NCI-H1436 (cell line): Measurements from ENCODE around the gene COL23A1.

Experiments
- DNase-seq: peaks from one replicate; lab custom pipeline; 2025; lab: John Stamatoyannopoulos, UW

COL23A1 gene

DNA sequence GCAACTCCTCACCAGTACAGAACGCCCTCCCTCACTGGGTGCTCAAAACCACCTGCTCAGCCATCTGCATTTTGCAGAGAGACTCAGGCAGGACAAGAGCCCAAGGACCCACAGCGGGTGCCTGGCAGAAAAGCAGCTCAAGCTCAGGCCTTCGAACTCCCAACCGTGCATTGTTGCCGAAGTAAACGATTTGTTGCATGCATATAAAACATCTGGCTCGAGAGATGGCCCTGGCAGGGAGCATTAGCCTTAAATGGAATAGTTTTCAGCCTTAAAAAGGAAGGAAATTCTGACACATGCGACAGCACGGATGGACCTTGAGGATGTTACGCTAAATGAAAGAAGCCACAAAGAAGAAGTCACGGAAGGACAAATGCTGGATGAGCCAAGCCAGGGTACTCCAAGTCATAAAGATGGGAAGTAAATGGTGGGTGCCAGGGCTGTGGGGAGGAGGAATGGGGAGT, 197.2 kb downstream of the COL23A1 start:
- no peak for DNase-seq

GRCh38 chr5:178392386-178392785, 197.8 kb downstream of the COL23A1 start:
- DNase-seq: no peak

- DNase-seq: no peak
Observed at GRCh38 chr5:178391480-178391879, 198.7 kb downstream of the COL23A1 start.

GRCh38 chr5:178389796-178390195, 200.4 kb downstream of the COL23A1 start:
- DNase-seq: no peak

GRCh38 chr5:178389026-178389729, 201.0 kb downstream of the COL23A1 start:
- DNase-seq: no peak

- no peak for DNase-seq
Observed at GRCh38 chr5:178388386-178389025, 201.7 kb downstream of the COL23A1 start.

GRCh38 chr5:178387856-178388190, 202.4 kb downstream of the COL23A1 start:
- DNase-seq: no peak

GRCh38 chr5:178387061-178387855, 202.9 kb downstream of the COL23A1 start:
- no peak for DNase-seq

GRCh38 chr5:178386336-178386931, 203.8 kb downstream of the COL23A1 start:
- no peak for DNase-seq

DNA sequence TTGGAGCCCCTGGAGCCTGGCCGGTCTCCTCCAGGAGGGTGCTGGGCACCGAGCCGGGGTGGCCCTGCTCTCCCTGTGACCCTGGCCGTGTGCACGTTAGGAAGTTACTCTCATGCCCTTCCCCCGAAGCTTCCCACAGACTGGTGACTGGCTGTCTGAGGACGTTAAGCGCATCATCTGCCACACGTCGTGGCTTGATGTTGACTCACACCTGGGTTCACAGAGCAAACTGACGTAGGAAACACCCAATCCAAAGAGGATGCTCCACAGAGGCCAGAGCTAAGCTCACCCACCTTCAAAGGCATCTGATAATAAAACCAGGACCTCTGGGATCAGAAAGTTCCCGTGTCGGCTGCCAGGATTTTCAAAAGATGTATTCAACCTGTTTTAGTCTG, 204.7 kb downstream of the COL23A1 start:
- no peak for DNase-seq

DNA sequence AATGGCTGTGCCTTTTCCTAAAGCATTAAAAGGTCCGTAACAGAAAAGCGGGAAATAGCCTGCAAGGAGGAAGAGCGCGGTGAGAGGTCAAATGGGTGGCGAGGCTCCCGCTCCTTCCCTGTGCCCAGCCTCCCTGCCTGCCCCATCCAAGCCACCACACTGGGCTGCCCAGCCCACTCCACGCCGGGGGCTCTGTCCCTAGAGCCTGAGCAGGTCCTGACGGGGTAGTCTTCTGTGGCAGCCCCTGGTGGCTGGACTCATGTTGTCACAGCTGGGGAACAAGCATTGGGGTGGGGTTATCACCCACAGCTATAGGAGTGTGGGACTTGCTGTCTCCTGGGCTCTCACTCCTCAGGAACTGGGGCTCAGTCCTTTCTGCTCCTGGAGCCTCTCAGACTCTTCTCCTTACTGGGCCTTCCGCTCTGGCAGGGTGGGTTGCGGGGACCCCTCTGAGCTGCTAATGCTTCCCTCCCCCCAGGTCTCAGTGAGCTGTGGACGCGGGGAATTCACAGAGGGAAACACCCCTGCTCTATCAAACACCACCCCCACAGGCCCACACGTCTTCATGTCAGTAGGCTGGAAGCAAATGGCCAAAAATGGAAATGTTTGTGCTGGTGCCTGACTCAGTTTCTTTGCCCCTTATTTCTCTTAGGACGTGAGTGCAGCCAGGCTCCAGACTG, 205.2 kb downstream of the COL23A1 start:
- no peak for DNase-seq

DNA sequence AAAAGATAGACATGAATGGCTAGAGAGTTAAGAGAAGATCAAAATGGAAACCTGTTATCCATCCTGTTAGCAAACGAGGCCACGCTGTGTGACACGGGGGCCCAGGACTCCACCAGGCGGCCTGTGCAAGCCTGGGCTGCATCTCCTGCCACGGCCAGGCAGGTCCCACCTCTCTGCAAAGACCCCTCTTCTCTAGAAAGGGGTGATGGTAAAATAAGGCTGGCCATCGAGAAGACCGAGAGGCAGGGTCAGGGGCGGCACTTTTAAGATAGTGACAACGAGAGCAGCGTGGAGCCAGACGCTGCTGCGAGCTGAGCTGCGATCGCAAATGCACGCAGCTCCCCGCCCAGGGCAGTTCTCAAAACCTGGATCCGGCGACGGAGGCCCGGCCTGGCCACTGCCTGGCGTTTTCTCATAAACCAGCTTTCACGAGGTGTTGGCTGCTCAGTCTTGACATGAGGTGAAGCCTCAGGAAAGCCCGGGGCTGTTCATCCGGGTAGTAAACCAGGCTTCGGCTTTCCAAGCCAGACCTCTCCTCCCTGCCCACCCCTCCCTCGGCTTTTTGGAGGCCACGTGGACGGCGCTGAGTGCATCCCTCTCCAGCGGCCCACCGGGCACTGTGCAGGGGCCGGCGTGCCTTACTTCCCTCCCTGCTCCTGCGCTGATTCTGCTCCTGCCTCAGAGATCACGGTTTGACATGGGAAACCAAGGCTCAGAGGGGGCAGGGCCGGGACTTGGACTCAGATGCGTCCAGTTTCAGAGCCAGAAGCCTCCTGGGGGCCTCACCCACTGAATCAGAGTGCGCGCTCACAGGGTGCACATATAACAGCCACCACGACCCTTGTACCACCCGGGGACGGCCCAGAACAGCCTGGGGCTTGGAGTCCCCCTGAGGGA, 206.0 kb downstream of the COL23A1 start:
- no peak for DNase-seq

- no peak for DNase-seq
Observed at GRCh38 chr5:178383301-178383918, 206.8 kb downstream of the COL23A1 start.

DNA sequence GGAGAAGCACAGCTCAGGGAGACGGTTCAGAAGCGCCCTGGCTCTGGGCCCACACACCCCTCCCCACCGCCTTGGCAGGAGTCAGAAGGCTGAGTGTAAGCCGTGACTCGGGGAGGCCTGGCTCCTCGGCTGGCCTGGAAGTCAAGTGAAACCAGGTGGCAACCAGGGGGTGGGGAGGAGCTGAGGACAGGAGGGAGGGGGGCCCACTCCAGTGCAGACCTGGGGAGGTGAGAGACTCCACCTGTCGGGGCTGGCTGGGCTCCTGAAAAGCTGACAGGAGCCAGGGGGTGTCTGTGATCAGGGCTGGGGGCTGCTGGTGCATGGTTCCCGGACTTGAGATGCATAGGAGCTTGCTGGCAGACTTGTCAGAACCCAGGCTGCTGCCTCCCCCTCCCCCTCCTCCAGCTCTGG, 207.4 kb downstream of the COL23A1 start:
- no peak for DNase-seq

DNA sequence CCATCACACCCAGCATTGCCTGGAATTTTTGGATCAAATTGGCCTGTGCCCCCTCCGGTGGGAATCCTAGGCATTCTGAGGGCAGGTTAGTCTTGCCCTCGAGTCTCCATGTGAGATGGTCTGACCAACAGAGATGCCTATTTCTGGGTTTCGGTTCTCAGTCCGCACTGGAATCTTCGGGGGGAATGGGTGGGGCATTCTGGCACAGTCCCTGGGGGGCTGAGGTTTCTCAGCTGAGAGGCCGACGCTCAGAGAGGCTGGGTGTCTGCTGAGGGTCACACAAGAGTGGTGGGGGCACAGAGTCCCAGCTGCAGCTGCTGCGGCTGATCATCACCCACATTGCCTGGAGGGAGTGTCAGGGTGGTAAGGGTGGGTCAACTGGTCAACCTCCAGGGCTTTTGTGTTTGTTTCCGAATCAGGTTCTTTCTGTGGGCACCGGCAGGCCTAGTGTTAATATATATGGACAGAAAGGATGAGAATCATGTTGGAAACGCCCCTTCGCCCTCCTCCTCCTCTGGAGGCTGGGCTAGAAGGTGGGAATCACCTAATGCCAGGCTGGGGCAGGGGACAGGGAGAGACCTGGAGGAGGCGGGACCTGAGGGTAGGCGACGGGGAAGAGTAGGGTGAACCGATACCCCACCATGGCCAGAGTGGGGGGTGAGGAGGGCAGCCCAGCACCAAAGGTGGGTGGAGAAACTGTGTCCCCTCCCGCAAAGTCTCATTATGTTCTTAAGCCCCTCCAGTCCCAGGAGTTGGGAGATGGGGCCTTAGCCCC, 208.1 kb downstream of the COL23A1 start:
- no peak for DNase-seq

GRCh38 chr5:178381206-178381605, 209.0 kb downstream of the COL23A1 start:
- no peak for DNase-seq

DNA sequence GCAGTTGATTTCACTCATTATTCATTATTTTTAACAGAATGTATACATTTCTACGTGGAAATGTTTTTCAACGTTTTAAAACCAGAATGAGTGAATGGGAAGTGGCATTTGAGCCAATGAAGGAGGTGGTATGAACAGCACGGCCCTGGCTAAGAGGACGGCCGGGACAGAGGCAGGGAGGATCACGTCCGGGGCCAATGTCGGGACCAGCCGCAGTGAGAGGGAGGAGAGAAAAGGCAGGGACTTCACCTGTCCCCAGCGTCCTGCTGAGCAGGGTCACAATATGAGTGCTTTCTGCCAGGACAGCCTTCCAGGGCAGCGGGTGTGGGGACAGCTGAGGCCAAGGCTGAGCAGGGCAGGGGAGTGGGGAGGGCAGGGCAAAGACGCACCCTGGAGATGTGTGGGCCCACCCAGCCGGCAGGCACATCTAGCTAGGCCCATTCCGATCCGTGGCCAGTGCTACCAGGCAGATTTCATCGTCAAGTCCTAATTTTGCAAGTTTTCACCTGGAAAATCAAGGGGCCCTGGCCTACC, 209.6 kb downstream of the COL23A1 start:
- no peak for DNase-seq

- DNase-seq: no peak
Observed at GRCh38 chr5:178380086-178380485, 210.1 kb downstream of the COL23A1 start.
